ENCODE data around the gene DOCK1. TPM values are rescaled to one million over a fixed set of nuclear protein-coding genes. Genes with fewer than 3 reads are reported as not detected.
"Not testable (repeated sequence)": the region's sequence is repeated elsewhere in the genome, so short reads cannot be mapped to it uniquely, and the experiment has no call there.

DOCK1 gene
- total RNA-seq, 3 donors from 2014 or later = 0.11 to 0.15 (median 0.14) TPM

DNA sequence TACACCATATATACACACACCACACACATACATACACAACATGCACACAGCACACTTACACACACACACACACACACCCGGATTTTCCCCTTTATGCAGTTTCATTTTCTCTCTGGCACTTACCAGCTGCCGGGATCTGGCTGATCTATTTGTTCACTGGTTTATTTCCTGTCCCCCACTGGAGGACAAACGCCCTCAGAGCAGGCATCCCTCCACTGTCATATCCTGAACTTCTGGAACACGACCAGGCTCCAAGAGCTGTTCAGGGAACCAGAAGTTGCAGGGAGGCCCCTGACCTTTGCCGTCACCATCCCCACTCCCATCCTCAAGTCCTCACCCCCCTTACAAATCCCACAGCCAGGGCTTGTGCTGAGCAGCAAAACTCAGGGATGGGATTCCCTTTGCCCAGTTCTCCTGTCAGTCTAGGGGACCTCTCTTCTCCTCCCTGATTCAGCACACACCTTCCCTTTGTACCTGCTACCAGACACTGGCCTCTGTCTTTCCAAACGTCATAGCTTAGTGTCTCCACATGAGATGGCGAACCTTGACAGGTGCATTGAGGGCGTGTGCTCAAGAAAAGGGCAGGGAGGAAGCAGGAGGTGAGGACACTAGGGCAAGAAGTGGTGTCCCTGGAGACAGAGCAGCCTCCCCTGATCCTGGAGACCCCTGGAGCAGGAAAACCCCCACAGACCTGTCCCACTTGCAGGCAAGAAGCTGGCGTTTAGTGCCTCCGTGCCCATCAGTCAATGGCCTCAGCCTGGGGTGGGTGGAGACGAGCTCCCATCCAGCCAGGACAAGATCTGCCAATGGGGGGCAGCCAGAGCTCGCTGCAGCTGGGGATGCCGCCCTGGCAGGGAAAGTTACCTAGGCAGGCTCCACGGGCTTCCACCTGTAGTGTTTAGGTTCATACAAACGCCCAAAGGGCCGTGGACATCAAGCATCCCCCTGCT is 12.7 kb upstream of the DOCK1 start:
- no peak overlapping the region for H3K4me3 Mint-ChIP-seq
- no peak for ATAC-seq
- H3K9me3 Mint-ChIP-seq = peaks cover 6% of the 10 kb centered on the region
- no peaks in the 10 kb centered on the region for H3K4me1 Mint-ChIP-seq (ENCODE audit: low read depth)
- no peaks in the 10 kb centered on the region for H3K36me3 Mint-ChIP-seq (ENCODE audit: insufficient read depth)
- no peaks in the 10 kb centered on the region for H3K27me3 Mint-ChIP-seq (ENCODE audit: low read depth)
- DNase-seq = no peak

DNA sequence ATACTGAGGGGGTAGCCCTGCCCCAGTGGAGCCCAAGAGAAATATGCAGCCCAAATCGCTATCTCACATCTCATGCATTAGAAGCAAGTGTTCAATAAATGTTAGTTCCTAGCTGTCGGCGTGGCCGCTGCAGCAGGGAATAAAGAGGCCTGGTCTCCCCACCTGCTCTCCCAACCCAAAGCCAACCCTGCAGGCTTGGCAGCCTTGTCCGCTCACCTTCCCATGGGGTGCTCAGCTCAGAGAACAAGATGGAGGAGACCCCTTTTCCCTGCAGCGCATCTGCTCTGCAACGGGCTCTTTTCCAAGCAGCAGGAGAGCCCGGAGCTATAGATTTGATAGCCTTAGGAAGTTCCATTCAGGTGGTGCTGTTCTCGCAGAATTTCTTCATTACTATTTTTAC is 12.0 kb upstream of the DOCK1 start:
- no peak for DNase-seq
- H3K4me3 Mint-ChIP-seq = no peak overlapping the region
- H3K36me3 Mint-ChIP-seq (ENCODE audit: insufficient read depth) = no peaks in the 10 kb centered on the region
- H3K4me1 Mint-ChIP-seq (ENCODE audit: low read depth) = no peaks in the 10 kb centered on the region
- H3K9me3 Mint-ChIP-seq = peaks cover 6% of the 10 kb centered on the region
- no peaks in the 10 kb centered on the region for H3K27me3 Mint-ChIP-seq (ENCODE audit: low read depth)
- no peak for ATAC-seq

- Mint-ChIP-seq H3K4me1 (ENCODE audit: low read depth) (no peaks in the 10 kb centered on the region), H3K27me3 (ENCODE audit: low read depth) (no peaks in the 10 kb centered on the region), H3K36me3 (ENCODE audit: insufficient read depth) (no peaks in the 10 kb centered on the region), H3K9me3 (peaks cover 11% of the 10 kb centered on the region), H3K4me3 (no peak overlapping the region)
- ATAC-seq = no peak
- no peak for DNase-seq
Observed at GRCh38 chr10:126893841-126894240, 11.4 kb upstream of the DOCK1 start.

DNA sequence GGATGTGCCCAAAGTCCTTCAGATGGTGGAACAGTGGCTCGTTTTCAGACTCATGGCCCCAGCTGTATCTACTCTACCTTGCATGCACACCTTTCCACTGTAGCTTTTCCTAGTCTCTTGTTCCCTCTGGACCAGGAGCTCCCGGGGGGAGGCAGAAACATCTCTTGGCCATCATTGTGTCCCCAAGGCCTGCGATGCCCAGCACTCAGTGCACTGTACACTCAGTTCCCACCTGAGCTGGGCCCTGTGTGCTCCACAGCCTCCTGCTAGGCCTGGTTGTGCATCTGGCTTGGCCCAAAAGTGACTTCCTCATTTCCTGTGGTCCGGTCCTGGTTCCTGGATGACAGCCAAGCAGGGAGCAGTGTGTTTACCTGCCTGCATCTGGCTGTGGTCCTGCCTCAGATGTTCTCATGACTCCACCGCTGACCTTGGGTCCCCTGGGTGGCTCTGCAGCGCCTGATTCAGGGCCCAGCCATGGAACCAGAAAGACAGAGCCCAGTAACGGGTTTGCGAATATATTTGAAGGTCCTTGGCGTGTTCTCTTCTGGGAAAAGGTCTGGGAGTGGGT is 9.9 kb upstream of the DOCK1 start:
- no peak for DNase-seq
- Mint-ChIP-seq H3K4me1 (ENCODE audit: low read depth) (no peaks in the 10 kb centered on the region), H3K4me3 (no peak overlapping the region), H3K27me3 (ENCODE audit: low read depth) (no peaks in the 10 kb centered on the region), H3K9me3 (peaks cover 11% of the 10 kb centered on the region), H3K36me3 (ENCODE audit: insufficient read depth) (no peaks in the 10 kb centered on the region)
- no peak for ATAC-seq

- DNase-seq (no peak), ATAC-seq (no peak)
- Mint-ChIP-seq H3K36me3 (ENCODE audit: insufficient read depth) (no peaks in the 10 kb centered on the region), H3K27me3 (ENCODE audit: low read depth) (peaks cover 6% of the 10 kb centered on the region), H3K9me3 (peaks cover 5% of the 10 kb centered on the region), H3K4me1 (ENCODE audit: low read depth) (no peaks in the 10 kb centered on the region), H3K4me3 (no peak overlapping the region)
Observed at GRCh38 chr10:126898460-126898859, 6.8 kb upstream of the DOCK1 start.

DNA sequence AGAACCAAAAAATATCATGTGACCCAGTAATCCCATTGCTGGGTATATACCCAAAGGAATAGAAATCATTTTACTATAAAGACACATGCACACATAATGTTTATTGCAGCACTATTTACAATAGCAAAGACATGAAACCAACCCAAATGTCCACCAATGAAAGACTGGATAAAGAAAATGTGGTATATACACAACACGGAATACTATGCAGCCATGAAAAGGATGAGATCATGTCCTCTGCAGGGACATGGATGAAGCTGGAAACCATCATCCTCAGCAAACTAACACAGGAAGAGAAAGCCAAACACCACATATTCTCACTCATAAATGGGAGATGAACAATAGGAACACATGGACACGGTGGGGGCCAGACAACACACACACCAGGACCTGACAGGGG is 5.7 kb upstream of the DOCK1 start:
- H3K4me3 Mint-ChIP-seq; H3K4me1 Mint-ChIP-seq (ENCODE audit: low read depth); DNase-seq; H3K36me3 Mint-ChIP-seq (ENCODE audit: insufficient read depth); H3K9me3 Mint-ChIP-seq; ATAC-seq: not testable (repeated sequence)
- H3K27me3 Mint-ChIP-seq (ENCODE audit: low read depth) = peaks cover 15% of the 10 kb centered on the region

GRCh38 chr10:126902157-126902556 is 3.1 kb upstream of the DOCK1 start:
- DNase-seq = no peak

DNA sequence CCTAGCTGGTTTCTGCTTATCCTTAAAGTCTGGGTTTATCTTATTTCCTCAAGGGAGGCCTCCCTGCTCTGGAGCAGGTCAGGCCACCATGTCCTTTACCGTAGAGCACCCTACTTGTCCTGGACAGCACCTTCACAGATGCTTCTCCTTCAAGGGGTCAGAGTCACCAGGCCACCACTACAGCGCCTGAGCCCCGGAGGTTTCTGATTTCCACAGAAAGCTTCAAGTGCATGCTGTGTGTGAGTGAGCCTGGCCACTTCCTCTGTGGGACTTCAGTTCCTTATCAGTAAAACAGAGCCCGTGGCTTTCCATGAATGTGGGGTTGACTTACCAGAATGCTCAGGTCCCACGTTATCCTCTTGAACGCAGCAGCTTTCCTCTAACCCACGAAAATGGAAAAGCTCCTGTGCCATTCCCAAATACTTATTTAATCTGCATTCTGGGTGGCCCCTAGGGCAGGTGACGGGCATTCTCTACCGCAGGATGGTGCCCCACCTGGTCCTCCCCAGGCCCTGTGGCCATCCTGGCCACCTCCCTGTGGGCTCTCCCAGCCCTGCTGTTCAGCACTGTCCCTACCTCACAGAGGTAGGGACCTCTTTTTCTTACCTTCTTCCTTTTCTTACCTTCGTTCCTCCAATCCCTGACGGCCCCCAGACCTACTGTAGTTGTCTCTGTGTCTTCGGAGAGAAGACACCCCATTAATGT is 1.4 kb upstream of the DOCK1 start:
- H3K4me3 Mint-ChIP-seq = no peak overlapping the region
- H3K4me1 Mint-ChIP-seq (ENCODE audit: low read depth) = peaks cover 1% of the 10 kb centered on the region
- no peak for ATAC-seq

More at GRCh38 chr10:126902157-126902556, 3.1 kb upstream of the DOCK1 start:
- peaks cover 5% of the 10 kb centered on the region for H3K9me3 Mint-ChIP-seq
- H3K36me3 Mint-ChIP-seq (ENCODE audit: insufficient read depth) = no peaks in the 10 kb centered on the region
- H3K27me3 Mint-ChIP-seq (ENCODE audit: low read depth) = peaks cover 29% of the 10 kb centered on the region
- H3K4me3 Mint-ChIP-seq = no peak overlapping the region
- ATAC-seq = no peak
- H3K4me1 Mint-ChIP-seq (ENCODE audit: low read depth) = peaks cover 1% of the 10 kb centered on the region

DNA sequence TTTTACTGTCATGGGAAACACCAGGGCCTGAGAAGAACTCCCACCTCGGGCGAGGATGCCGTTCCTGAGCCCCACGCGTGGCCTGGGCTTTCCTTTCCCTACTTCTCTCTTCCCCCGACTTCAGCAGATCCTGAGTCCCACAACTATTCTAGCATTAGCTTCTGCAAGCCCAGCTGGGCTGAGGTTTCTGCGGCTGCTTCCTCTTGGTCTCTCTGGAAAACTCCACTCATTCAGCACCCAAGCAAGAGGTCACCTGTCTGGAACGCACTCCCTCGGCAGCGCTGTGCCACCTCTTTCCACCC is 761 bp upstream of the DOCK1 start:
- peaks cover 1% of the 10 kb centered on the region for H3K4me1 Mint-ChIP-seq (ENCODE audit: low read depth)
- H3K4me3 Mint-ChIP-seq = no peak overlapping the region
- ATAC-seq (no peak), DNase-seq (no peak)
- peaks cover 31% of the 10 kb centered on the region for H3K27me3 Mint-ChIP-seq (ENCODE audit: low read depth)
- no peaks in the 10 kb centered on the region for H3K36me3 Mint-ChIP-seq (ENCODE audit: insufficient read depth)
- H3K9me3 Mint-ChIP-seq = no peaks in the 10 kb centered on the region

More for the DNA sequence above, 1.4 kb upstream of the DOCK1 start:
- H3K9me3 Mint-ChIP-seq = no peaks in the 10 kb centered on the region
- H3K36me3 Mint-ChIP-seq (ENCODE audit: insufficient read depth) = no peaks in the 10 kb centered on the region
- peaks cover 31% of the 10 kb centered on the region for H3K27me3 Mint-ChIP-seq (ENCODE audit: low read depth)
- DNase-seq = no peak

- ATAC-seq (peak in 1 of 2 donors; percentile 14), DNase-seq (no peak)
- Mint-ChIP-seq H3K4me1 (ENCODE audit: low read depth) (peaks cover 1% of the 10 kb centered on the region), H3K4me3 (peak overlapping the region; percentile 42), H3K9me3 (no peaks in the 10 kb centered on the region), H3K27me3 (ENCODE audit: low read depth) (peaks cover 31% of the 10 kb centered on the region), H3K36me3 (ENCODE audit: insufficient read depth) (no peaks in the 10 kb centered on the region)
Observed at GRCh38 chr10:126905776-126906703, 812 bp downstream of the DOCK1 start.

DNA sequence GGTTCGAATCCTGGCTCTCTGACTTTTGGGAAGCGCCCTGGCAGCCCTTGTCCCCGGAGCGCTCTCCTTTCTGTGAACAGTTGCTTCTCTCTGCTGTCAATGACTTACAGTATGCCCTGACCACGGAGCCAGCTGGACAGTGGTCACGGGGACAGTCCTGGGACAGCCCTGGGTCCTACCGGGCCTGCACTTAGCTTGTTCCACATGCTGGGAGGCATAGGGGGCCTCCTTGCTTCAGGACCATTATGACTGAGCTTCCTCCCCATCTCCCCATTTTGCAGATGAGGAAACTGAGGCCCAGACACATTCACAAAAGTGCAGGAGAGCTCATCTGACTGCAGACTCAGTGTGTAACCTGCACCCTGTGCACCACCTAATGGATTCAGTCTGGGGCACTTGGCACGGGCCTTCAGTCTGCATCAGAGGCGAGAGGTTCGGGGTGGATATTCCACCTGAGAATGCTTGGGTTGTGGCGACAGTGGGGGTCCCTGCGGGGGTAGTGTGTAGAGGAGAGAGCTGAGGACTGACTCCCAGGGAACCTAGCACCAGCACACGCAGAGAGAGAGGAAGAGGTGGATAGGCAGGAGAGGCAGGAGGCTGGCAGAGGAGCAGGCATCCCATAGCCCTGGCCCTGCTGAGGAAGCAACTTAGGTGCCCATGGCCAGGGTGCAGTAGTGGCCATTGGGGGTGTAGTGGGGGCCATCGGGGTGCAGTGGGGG is 1.6 kb downstream of the DOCK1 start:
- Mint-ChIP-seq H3K9me3 (no peaks in the 10 kb centered on the region), H3K36me3 (ENCODE audit: insufficient read depth) (no peaks in the 10 kb centered on the region), H3K4me3 (peak overlapping the region; percentile 39), H3K4me1 (ENCODE audit: low read depth) (peaks cover 1% of the 10 kb centered on the region), H3K27me3 (ENCODE audit: low read depth) (peaks cover 31% of the 10 kb centered on the region)
- DNase-seq (no peak), ATAC-seq (no peak)

- ATAC-seq (no peak), DNase-seq (no peak)
- no peaks in the 10 kb centered on the region for H3K36me3 Mint-ChIP-seq (ENCODE audit: insufficient read depth)
- peaks cover 1% of the 10 kb centered on the region for H3K4me1 Mint-ChIP-seq (ENCODE audit: low read depth)
- no peaks in the 10 kb centered on the region for H3K9me3 Mint-ChIP-seq
- no peak overlapping the region for H3K4me3 Mint-ChIP-seq
- H3K27me3 Mint-ChIP-seq (ENCODE audit: low read depth) = peaks cover 27% of the 10 kb centered on the region
Observed at GRCh38 chr10:126907423-126907970, 2.3 kb downstream of the DOCK1 start.

DNA sequence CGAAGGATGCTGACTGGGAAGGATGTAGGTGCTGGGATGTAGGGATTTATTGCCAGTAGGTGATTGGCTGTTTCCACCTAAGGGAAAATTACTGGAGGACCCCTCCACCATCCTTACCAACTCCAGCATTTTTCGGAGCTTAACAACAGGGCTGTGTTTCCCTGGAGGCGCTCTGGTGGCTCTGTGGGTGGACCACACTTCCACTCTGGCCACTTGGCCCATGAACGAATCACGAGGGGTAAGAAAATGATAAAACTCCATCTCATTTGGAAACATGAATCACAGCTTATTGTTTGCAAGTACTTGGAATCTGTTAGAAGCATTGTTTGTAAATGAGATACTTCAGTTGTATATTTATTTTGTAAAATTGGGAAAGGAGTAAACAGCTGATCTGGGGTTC is 3.0 kb downstream of the DOCK1 start:
- no peak overlapping the region for H3K4me3 Mint-ChIP-seq
- peaks cover 27% of the 10 kb centered on the region for H3K27me3 Mint-ChIP-seq (ENCODE audit: low read depth)
- H3K9me3 Mint-ChIP-seq = no peaks in the 10 kb centered on the region
- no peaks in the 10 kb centered on the region for H3K36me3 Mint-ChIP-seq (ENCODE audit: insufficient read depth)
- ATAC-seq = no peak
- DNase-seq = no peak
- H3K4me1 Mint-ChIP-seq (ENCODE audit: low read depth) = peaks cover 1% of the 10 kb centered on the region

Data from activated T-cell treated with anti-CD3 and anti-CD28 coated beads, Interleukin-2, amount 50 U/mL, for 4 hours (primary cell).